Measurements from ENCODE around the gene CNTLN.
A peak's percentile ranks its signal among the peaks of the same experiment; 100 is the strongest.
"Not testable (repeated sequence)": the region's sequence is repeated elsewhere in the genome, so short reads cannot be mapped to it uniquely, and the experiment has no call there.

Gene CNTLN

GRCh38 chr9:17342696-17343095 is 207.9 kb downstream of the CNTLN start:
- DNase-seq (ENCODE audit: low read depth) = no peak
- no peak overlapping the region for H3K4me3 ChIP-seq (ENCODE audit: low read depth, low read length)
- no peak for TF ChIP-seq CTCF (IDR thresholded peaks at IDR 0.05; ENCODE audit: low read depth, low read length, missing control alignments)
- in situ Hi-C loops (cut with HindIII; ENCODE audit: low sequenced_read_pairs) = no loop called here

- in situ Hi-C loops (cut with HindIII; ENCODE audit: low sequenced_read_pairs) = no loop called here
- peak; percentile 6 for DNase-seq (ENCODE audit: low read depth)
- no peak overlapping the region for H3K4me3 ChIP-seq (ENCODE audit: low read depth, low read length)
- no peak for TF ChIP-seq CTCF (IDR thresholded peaks at IDR 0.05; ENCODE audit: low read depth, low read length, missing control alignments)
Measured at GRCh38 chr9:17349831-17350230, 215.0 kb downstream of the CNTLN start.

- H3K4me3 ChIP-seq (ENCODE audit: low read depth, low read length); in situ Hi-C loops (cut with HindIII; ENCODE audit: low sequenced_read_pairs); DNase-seq (ENCODE audit: low read depth): not testable (repeated sequence)
Measured at GRCh38 chr9:17354006-17354405, 219.2 kb downstream of the CNTLN start.

- no peak for DNase-seq (ENCODE audit: low read depth)
- in situ Hi-C loops (cut with HindIII; ENCODE audit: low sequenced_read_pairs) = no loop called here
- H3K4me3 ChIP-seq (ENCODE audit: low read depth, low read length) = no peak overlapping the region
- TF ChIP-seq CTCF (IDR thresholded peaks at IDR 0.05; ENCODE audit: low read depth, low read length, missing control alignments) = no peak
Measured at GRCh38 chr9:17361378-17361777, 226.5 kb downstream of the CNTLN start.

GRCh38 chr9:17367035-17367434 is 232.2 kb downstream of the CNTLN start:
- in situ Hi-C loops (cut with HindIII; ENCODE audit: low sequenced_read_pairs) = no loop called here
- DNase-seq (ENCODE audit: low read depth) = no peak
- no peak overlapping the region for H3K4me3 ChIP-seq (ENCODE audit: low read depth, low read length)
- no peak for TF ChIP-seq CTCF (IDR thresholded peaks at IDR 0.05; ENCODE audit: low read depth, low read length, missing control alignments)

- DNase-seq (ENCODE audit: low read depth) = no peak
- no peak overlapping the region for H3K4me3 ChIP-seq (ENCODE audit: low read depth, low read length)
- TF ChIP-seq CTCF (IDR thresholded peaks at IDR 0.05; ENCODE audit: low read depth, low read length, missing control alignments) = no peak
- in situ Hi-C loops (cut with HindIII; ENCODE audit: low sequenced_read_pairs) = no loop called here
Measured at GRCh38 chr9:17380126-17380861, 245.5 kb downstream of the CNTLN start.

- H3K4me3 ChIP-seq (ENCODE audit: low read depth, low read length) = no peak overlapping the region
- no peak for DNase-seq (ENCODE audit: low read depth)
- in situ Hi-C loops (cut with HindIII; ENCODE audit: low sequenced_read_pairs) = no loop called here
- TF ChIP-seq CTCF (IDR thresholded peaks at IDR 0.05; ENCODE audit: low read depth, low read length, missing control alignments) = no peak
Measured at GRCh38 chr9:17387565-17387964, 252.7 kb downstream of the CNTLN start.
